WTC11 (cell line): ENCODE data around the gene DCTN5. TPM values are rescaled to one million over a fixed set of nuclear protein-coding genes. Genes with fewer than 3 reads are reported as not detected.

ENCODE experiments used
- ATAC-seq: fragments of 200-7000 bp; cut with Tn5 transposase; 2 replicates; pipeline ENCODE4 v1.10.0; 2021; ENCODE audit warnings: mild to moderate bottlenecking, moderate library complexity
- CTCF ChIA-PET: fragments of 300-600 bp; sonication (Branson Sonifier 250); formaldehyde crosslinking; loops from one replicate; lab custom pipeline; 2021; ENCODE audit warnings: antibody characterized with exemption; lab: Charles Lee
- POLR2A ChIA-PET: fragments of 350-600 bp; sonication (Branson Sonifier 250); formaldehyde crosslinking; loops from one replicate; lab custom pipeline; 2021; ENCODE audit warnings: antibody characterized with exemption; lab: Charles Lee
- DNase-seq: peaks from one replicate; pipeline ENCODE4 v3.0.0; 2021; ENCODE audit warnings: low spot score
- H3K27ac Mint-ChIP-seq: 2 replicates; pipeline ENCODE4 v1.8.0; 2021; ENCODE audit warnings: mixed read lengths
- H3K27me3 Mint-ChIP-seq: 2 replicates; pipeline ENCODE4 v1.8.0; 2021; ENCODE audit warnings: low read depth, mild to moderate bottlenecking, moderate library complexity, mixed read lengths
- H3K36me3 Mint-ChIP-seq: 2 replicates; pipeline ENCODE4 v1.8.0; 2021; ENCODE audit warnings: mixed read lengths
- H3K4me1 Mint-ChIP-seq: 2 replicates; pipeline ENCODE4 v1.8.0; 2022; ENCODE audit warnings: mixed read lengths
- H3K4me3 Mint-ChIP-seq: 2 replicates; pipeline ENCODE4 v1.8.0; 2021; ENCODE audit warnings: mild to moderate bottlenecking, moderate library complexity, mixed read lengths
- H3K9me3 Mint-ChIP-seq: 2 replicates; pipeline ENCODE4 v1.8.0; 2021; ENCODE audit warnings: mixed read lengths
- AFF4 ChIP-seq: sonication (generic); formaldehyde crosslinking; IDR thresholded peaks from 2 replicates; pipeline ENCODE4 v1.8.1; 2023; ENCODE audit warnings: mild to moderate bottlenecking, missing genetic modification reagents, borderline replicate concordance
- AR ChIP-seq: fragments of 250-450 bp; sonication (Bioruptor Pico); IDR thresholded peaks from 2 replicates; pipeline ENCODE4 v1.9.0; 2021; ENCODE audit warnings: mild to moderate bottlenecking
- ARID4B ChIP-seq: sonication (generic); formaldehyde crosslinking; IDR thresholded peaks from 2 replicates; pipeline ENCODE4 v1.8.0; 2023; ENCODE audit warnings: missing genetic modification reagents, mild to moderate bottlenecking, borderline replicate concordance
- ELF4 ChIP-seq: sonication (generic); formaldehyde crosslinking; IDR thresholded peaks from 2 replicates; pipeline ENCODE4 v1.8.1; 2022; ENCODE audit warnings: low read depth, mild to moderate bottlenecking, moderate library complexity, missing genetic modification reagents
- EMX1 ChIP-seq: fragments of 250-450 bp; sonication (Bioruptor Pico); IDR thresholded peaks from 2 replicates; pipeline ENCODE4 v1.8.0; 2021; ENCODE audit warnings: mild to moderate bottlenecking
- FOXP1 ChIP-seq: sonication (generic); formaldehyde crosslinking; IDR thresholded peaks from 2 replicates; pipeline ENCODE4 v1.8.0; 2022; ENCODE audit warnings: missing genetic modification reagents, mild to moderate bottlenecking, moderate library complexity, borderline replicate concordance
- HMGXB4 ChIP-seq: sonication (generic); formaldehyde crosslinking; IDR thresholded peaks from 2 replicates; pipeline ENCODE4 v1.8.1; 2023; ENCODE audit warnings: mild to moderate bottlenecking, moderate library complexity, missing genetic modification reagents
- NR1H2 ChIP-seq: sonication (generic); formaldehyde crosslinking; IDR thresholded peaks from 2 replicates; pipeline ENCODE4 v1.9.0; 2021; ENCODE audit warnings: mild to moderate bottlenecking, moderate library complexity, missing genetic modification reagents
- PRRX2 ChIP-seq: fragments of 250-450 bp; sonication (Bioruptor Pico); IDR thresholded peaks from 2 replicates; pipeline ENCODE4 v1.8.0; 2021; ENCODE audit warnings: mild to moderate bottlenecking
- TP53 ChIP-seq: sonication (generic); formaldehyde crosslinking; IDR thresholded peaks from 2 replicates; pipeline ENCODE4 v1.8.1; 2023; ENCODE audit warnings: mild to moderate bottlenecking, missing genetic modification reagents
- ZMAT4 ChIP-seq: fragments of 250-450 bp; sonication (Bioruptor Pico); IDR thresholded peaks from 2 replicates; pipeline ENCODE4 v1.9.0; 2021; ENCODE audit warnings: mild to moderate bottlenecking
- ZNF416 ChIP-seq: fragments of 250-450 bp; sonication (Bioruptor Pico); IDR thresholded peaks from 2 replicates; pipeline ENCODE4 v1.9.0; 2021; ENCODE audit warnings: mild to moderate bottlenecking, inconsistent platforms
- ZNF425 ChIP-seq: fragments of 250-450 bp; sonication (Bioruptor Pico); conservative IDR thresholded peaks from 2 replicates; pipeline ENCODE4 v1.9.0; 2021; ENCODE audit warnings: mild to moderate bottlenecking
- ZNF532 ChIP-seq: fragments of 250-450 bp; sonication (Bioruptor Pico); IDR thresholded peaks from 2 replicates; pipeline ENCODE4 v1.9.0; 2021; ENCODE audit warnings: mild to moderate bottlenecking, borderline replicate concordance
- total RNA-seq: library from RNA; stranded (reverse); gene quantifications from 3 replicates; pipeline ENCODE4 v1.2.3, GENCODE V29; 2021

DCTN5 gene
- total RNA-seq, 1 experiment from 2014 or later = 65.8 TPM

- TF ChIP-seq TP53 (no peak), ZMAT4 (CRISPR knock-in tag) (no peak)
Measured at GRCh38 chr16:23709536-23709935, 68.3 kb downstream of the DCTN5 start (continued).

GRCh38 chr16:23710008-23710407 is 68.7 kb downstream of the DCTN5 start:
- H3K36me3 Mint-ChIP-seq = peaks cover 17% of the 10 kb centered on the region
- CTCF ChIA-PET = interaction anchor here (1.4 kb wide), 1 partner anchor 15 kb away, joined by 3 read pairs; no protein-coding TSS in a partner anchor
- ATAC-seq = no peak
- TF ChIP-seq FOXP1 (CRISPR knock-in tag) = no peak
- no peak for TF ChIP-seq ZMAT4 (CRISPR knock-in tag)
- no peak for TF ChIP-seq EMX1 (CRISPR knock-in tag)
- TF ChIP-seq NR1H2 (CRISPR knock-in tag) = no peak
- no peak for TF ChIP-seq ZNF425 (CRISPR knock-in tag)
- TF ChIP-seq ZNF416 (CRISPR knock-in tag) = no peak
- TF ChIP-seq ZNF532 = no peak
- no peak for TF ChIP-seq PRRX2 (CRISPR knock-in tag)
- TF ChIP-seq AFF4 (CRISPR knock-in tag) = no peak
- TF ChIP-seq AR (CRISPR knock-in tag) = no peak
- no peak for TF ChIP-seq HMGXB4 (CRISPR knock-in tag)
- TF ChIP-seq ELF4 (CRISPR knock-in tag) = no peak
- TF ChIP-seq TP53 = no peak
- no peak for TF ChIP-seq ARID4B (CRISPR knock-in tag)

More at GRCh38 chr16:23710008-23710407, 68.7 kb downstream of the DCTN5 start:
- Mint-ChIP-seq H3K27me3 (peaks cover 61% of the 10 kb centered on the region), H3K27ac (no peak overlapping the region), H3K4me3 (no peak overlapping the region), H3K9me3 (peaks cover 20% of the 10 kb centered on the region), H3K4me1 (peaks cover 5% of the 10 kb centered on the region; the same call in 1 of the 2 replicates)
- POLR2A ChIA-PET = no interaction called here
- DNase-seq = no peak
